ENCODE data around the gene FAT4. TPM values are rescaled to one million over a fixed set of nuclear protein-coding genes. Genes with fewer than 3 reads are reported as not detected.

Gene FAT4
- polyA plus RNA-seq, 2 donors, result 0.35 to 0.48 TPM

DNA sequence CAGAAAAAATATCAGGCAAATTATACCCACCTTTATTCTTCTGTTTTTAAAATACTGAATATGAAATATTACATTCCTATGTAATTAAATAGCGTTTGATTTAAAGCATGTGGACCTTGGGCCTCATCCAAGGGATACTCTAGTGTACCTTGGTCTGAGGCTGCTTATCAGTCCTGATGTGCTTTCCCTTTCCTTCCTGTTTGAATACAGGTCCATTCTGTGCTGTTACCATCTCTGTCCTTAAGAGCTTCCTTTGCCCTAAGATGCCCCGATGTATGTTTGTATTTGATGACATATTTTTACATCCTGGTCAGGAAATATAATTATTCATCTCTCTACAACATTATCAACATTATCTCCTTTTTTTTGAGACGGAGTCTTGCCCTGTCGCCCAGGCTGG lies 24.1 kb downstream of the FAT4 start:
- H3K9me3 ChIP-seq (ENCODE audit: control insufficient read depth in 2 of 2, insufficient read depth in 1 of 2, low read depth in 1 of 2, low read length in 1 of 2), result no peaks in the 10 kb centered on the region
- H3K36me3 ChIP-seq (ENCODE audit: control insufficient read depth in 2 of 2, insufficient read depth in 2 of 2, low read length in 1 of 2), result no peaks in the 10 kb centered on the region
- H3K4me3 ChIP-seq (ENCODE audit: low read depth in 1 of 2, low read length in 2 of 2), result no peak overlapping the region
- no peaks in the 10 kb centered on the region for H3K27me3 ChIP-seq (ENCODE audit: control insufficient read depth in 1 of 2, insufficient read depth in 2 of 2, low read length in 2 of 2)
- WGBS, 2 donors, result 68 to 75% methylated on average over 4 of the region's 4 CpGs
- H3K27ac ChIP-seq (ENCODE audit: low read depth in 2 of 2, low read length in 1 of 2), result no peak overlapping the region
- no peaks in the 10 kb centered on the region for H3K4me1 ChIP-seq (ENCODE audit: control insufficient read depth in 2 of 2, insufficient read depth in 2 of 2, low read length in 1 of 2)

DNA sequence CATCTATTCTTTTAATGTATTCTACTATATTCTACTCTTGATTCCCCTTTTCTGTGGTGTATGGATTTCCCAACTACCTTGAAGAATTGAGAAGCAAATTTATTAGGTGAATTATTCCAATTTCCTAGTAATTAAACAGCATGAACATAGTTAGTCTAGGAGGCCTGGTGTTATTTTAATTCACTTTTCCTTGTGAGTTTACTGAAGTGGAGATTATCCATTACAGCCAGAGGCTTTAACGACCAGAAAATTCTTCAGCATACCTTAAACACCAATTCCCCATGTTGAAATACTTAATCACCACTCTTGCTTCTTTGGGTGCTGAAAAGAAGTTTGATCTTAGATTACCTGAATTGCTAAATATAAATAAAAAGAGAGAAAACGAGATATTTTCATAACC lies 29.4 kb downstream of the FAT4 start:
- Histone ChIP-seq H3K36me3 (ENCODE audit: control insufficient read depth in 2 of 2, insufficient read depth in 2 of 2, low read length in 1 of 2) (no peaks in the 10 kb centered on the region), H3K27ac (ENCODE audit: low read depth in 2 of 2, low read length in 1 of 2) (no peak overlapping the region), H3K9me3 (ENCODE audit: control insufficient read depth in 2 of 2, insufficient read depth in 1 of 2, low read depth in 1 of 2, low read length in 1 of 2) (no peaks in the 10 kb centered on the region), H3K27me3 (ENCODE audit: control insufficient read depth in 1 of 2, insufficient read depth in 2 of 2, low read length in 2 of 2) (no peaks in the 10 kb centered on the region), H3K4me3 (ENCODE audit: low read depth in 1 of 2, low read length in 2 of 2) (no peak overlapping the region), H3K4me1 (ENCODE audit: control insufficient read depth in 2 of 2, insufficient read depth in 2 of 2, low read length in 1 of 2) (no peaks in the 10 kb centered on the region)
- 72 to 76% methylated on average over 2 of the region's 2 CpGs for WGBS, 2 donors

DNA sequence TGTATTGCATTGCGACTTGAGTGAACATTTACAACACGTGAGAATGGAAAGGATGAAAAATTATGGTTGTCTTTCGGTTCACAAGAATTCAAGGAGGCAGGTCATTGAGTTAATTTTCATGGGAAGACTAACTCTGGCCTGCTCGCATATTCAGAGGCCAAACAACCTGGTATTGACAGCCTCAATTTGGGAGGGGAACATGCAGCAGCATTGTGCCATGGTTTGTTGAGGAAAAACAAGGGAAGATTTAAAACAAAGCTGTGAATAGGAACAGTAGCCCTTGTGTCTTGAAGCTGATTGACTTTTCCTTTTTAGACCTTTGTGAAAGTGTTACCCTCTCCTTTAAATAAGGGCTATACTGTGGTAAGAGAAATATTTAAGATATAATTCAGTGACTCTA lies 31.9 kb downstream of the FAT4 start:
- Histone ChIP-seq H3K4me3 (ENCODE audit: low read depth in 1 of 2, low read length in 2 of 2) (no peak overlapping the region), H3K27ac (ENCODE audit: low read depth in 2 of 2, low read length in 1 of 2) (no peak overlapping the region), H3K4me1 (ENCODE audit: control insufficient read depth in 2 of 2, insufficient read depth in 2 of 2, low read length in 1 of 2) (no peaks in the 10 kb centered on the region), H3K36me3 (ENCODE audit: control insufficient read depth in 2 of 2, insufficient read depth in 2 of 2, low read length in 1 of 2) (no peaks in the 10 kb centered on the region), H3K9me3 (ENCODE audit: control insufficient read depth in 2 of 2, insufficient read depth in 1 of 2, low read depth in 1 of 2, low read length in 1 of 2) (no peaks in the 10 kb centered on the region), H3K27me3 (ENCODE audit: control insufficient read depth in 1 of 2, insufficient read depth in 2 of 2, low read length in 2 of 2) (no peaks in the 10 kb centered on the region)
- WGBS, 2 donors, result 81 to 85% methylated on average over 4 of the region's 4 CpGs

DNA sequence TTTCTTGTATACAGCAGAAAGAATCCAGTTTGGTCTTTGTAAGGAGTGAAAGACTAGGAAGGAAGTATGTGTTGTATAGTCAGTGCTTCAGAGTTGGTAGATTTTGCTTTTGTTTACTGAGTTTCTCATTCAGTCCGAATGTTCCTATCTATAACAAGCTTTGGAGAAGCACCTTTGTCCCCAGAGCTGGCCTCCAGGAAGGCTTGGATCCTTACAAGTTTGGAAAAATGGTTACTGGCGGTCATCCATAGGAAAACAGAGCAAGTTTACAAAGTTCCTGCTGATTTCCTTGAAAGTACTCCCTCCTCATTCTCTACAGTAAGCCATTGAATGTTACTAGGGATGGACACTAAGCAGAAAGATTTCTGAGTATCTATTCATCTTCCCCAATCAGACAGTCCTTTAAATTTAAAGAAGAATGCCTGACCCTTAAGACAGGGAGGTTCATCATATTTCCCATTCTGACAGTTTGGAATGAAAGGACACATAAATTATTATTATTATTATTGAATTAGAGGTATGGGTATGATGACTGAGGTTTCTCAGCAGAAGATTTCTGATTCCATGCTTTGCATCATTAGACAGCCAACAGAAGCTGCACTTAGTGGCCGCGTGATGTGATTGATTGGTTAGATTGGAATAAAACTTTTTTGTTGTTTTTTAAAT lies 35.8 kb downstream of the FAT4 start:
- WGBS, 2 donors, result 80 to 82% methylated on average over 4 of the region's 4 CpGs
- Histone ChIP-seq H3K4me1 (ENCODE audit: control insufficient read depth in 2 of 2, insufficient read depth in 2 of 2, low read length in 1 of 2) (no peaks in the 10 kb centered on the region), H3K27ac (ENCODE audit: low read depth in 2 of 2, low read length in 1 of 2) (no peak overlapping the region), H3K9me3 (ENCODE audit: control insufficient read depth in 2 of 2, insufficient read depth in 1 of 2, low read depth in 1 of 2, low read length in 1 of 2) (no peaks in the 10 kb centered on the region), H3K4me3 (ENCODE audit: low read depth in 1 of 2, low read length in 2 of 2) (no peak overlapping the region), H3K27me3 (ENCODE audit: control insufficient read depth in 1 of 2, insufficient read depth in 2 of 2, low read length in 2 of 2) (no peaks in the 10 kb centered on the region), H3K36me3 (ENCODE audit: control insufficient read depth in 2 of 2, insufficient read depth in 2 of 2, low read length in 1 of 2) (no peaks in the 10 kb centered on the region)

DNA sequence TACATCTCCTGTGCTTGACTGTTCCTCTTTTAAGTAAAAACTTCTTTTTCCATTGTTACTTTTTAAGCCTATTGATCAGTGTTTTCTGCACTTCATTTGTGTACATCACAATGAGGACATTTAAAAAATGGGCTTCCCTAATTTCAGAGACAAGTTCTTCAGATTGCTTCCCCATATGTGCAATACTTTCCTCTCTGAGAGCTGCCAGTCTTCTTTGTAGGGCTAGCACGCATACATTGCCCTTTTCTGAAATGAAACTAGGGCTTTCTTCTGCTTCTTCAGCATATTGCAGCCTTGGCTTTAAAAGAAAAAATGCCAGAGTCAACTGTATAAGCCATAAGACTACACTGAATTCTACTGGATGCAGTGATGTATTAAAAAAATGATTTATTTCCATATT lies 37.8 kb downstream of the FAT4 start:
- Histone ChIP-seq H3K4me3 (ENCODE audit: low read depth in 1 of 2, low read length in 2 of 2) (no peak overlapping the region), H3K4me1 (ENCODE audit: control insufficient read depth in 2 of 2, insufficient read depth in 2 of 2, low read length in 1 of 2) (no peaks in the 10 kb centered on the region), H3K27me3 (ENCODE audit: control insufficient read depth in 1 of 2, insufficient read depth in 2 of 2, low read length in 2 of 2) (no peaks in the 10 kb centered on the region), H3K9me3 (ENCODE audit: control insufficient read depth in 2 of 2, insufficient read depth in 1 of 2, low read depth in 1 of 2, low read length in 1 of 2) (no peaks in the 10 kb centered on the region), H3K27ac (ENCODE audit: low read depth in 2 of 2, low read length in 1 of 2) (no peak overlapping the region), H3K36me3 (ENCODE audit: control insufficient read depth in 2 of 2, insufficient read depth in 2 of 2, low read length in 1 of 2) (no peaks in the 10 kb centered on the region)
- WGBS, 2 donors, result 79 to 89% methylated on average over 1 of the region's 1 CpG

DNA sequence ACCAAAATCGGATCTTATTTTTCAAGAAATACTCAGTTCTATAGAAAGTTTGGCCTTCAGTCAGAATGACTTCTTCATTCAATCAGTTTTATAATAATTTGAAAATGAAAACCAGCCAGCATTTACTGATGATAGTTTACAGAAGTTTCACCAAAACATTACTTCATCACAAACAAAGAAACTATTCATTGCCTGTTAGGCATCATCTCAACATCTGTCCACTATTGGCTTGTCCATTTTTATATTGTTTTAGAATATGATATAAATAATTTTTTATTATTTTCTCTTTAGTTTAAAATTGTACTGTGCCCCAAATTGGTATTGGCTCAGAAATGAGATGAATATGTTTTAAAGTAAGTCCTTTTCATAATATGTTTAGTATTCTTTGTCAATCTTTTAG lies 38.4 kb downstream of the FAT4 start:
- no peaks in the 10 kb centered on the region for H3K9me3 ChIP-seq (ENCODE audit: control insufficient read depth in 2 of 2, insufficient read depth in 1 of 2, low read depth in 1 of 2, low read length in 1 of 2)
- H3K36me3 ChIP-seq (ENCODE audit: control insufficient read depth in 2 of 2, insufficient read depth in 2 of 2, low read length in 1 of 2), result no peaks in the 10 kb centered on the region
- no peak overlapping the region for H3K4me3 ChIP-seq (ENCODE audit: low read depth in 1 of 2, low read length in 2 of 2)
- no peaks in the 10 kb centered on the region for H3K4me1 ChIP-seq (ENCODE audit: control insufficient read depth in 2 of 2, insufficient read depth in 2 of 2, low read length in 1 of 2)
- no peak overlapping the region for H3K27ac ChIP-seq (ENCODE audit: low read depth in 2 of 2, low read length in 1 of 2)
- WGBS, 2 donors, result 75 to 84% methylated on average over 1 of the region's 1 CpG
- H3K27me3 ChIP-seq (ENCODE audit: control insufficient read depth in 1 of 2, insufficient read depth in 2 of 2, low read length in 2 of 2), result no peaks in the 10 kb centered on the region

DNA sequence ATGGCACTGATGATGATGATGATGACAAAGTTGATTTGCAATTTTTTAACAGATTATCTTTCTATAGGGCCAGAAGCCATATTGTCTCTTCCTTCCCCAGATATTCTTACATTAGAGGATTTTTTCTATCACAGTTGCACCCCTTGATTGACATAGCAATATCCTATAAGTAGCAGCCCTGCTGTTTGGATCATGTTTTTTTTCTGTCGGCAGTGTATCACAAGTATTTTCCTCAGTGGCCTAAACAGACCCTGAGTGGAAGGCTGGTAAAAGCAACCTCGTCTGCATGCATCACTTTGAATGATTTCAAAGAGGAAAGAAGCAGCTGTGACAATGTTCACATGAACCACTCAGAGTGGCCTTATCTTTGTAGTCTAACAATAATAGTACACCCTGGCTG lies 41.0 kb downstream of the FAT4 start:
- no peaks in the 10 kb centered on the region for H3K36me3 ChIP-seq (ENCODE audit: control insufficient read depth in 2 of 2, insufficient read depth in 2 of 2, low read length in 1 of 2)
- no peaks in the 10 kb centered on the region for H3K27me3 ChIP-seq (ENCODE audit: control insufficient read depth in 1 of 2, insufficient read depth in 2 of 2, low read length in 2 of 2)
- no peak overlapping the region for H3K4me3 ChIP-seq (ENCODE audit: low read depth in 1 of 2, low read length in 2 of 2)
- WGBS, 2 donors, result 73 to 82% methylated on average over 2 of the region's 2 CpGs
- H3K4me1 ChIP-seq (ENCODE audit: control insufficient read depth in 2 of 2, insufficient read depth in 2 of 2, low read length in 1 of 2), result no peaks in the 10 kb centered on the region
- H3K27ac ChIP-seq (ENCODE audit: low read depth in 2 of 2, low read length in 1 of 2), result no peak overlapping the region
- H3K9me3 ChIP-seq (ENCODE audit: control insufficient read depth in 2 of 2, insufficient read depth in 1 of 2, low read depth in 1 of 2, low read length in 1 of 2), result no peaks in the 10 kb centered on the region

DNA sequence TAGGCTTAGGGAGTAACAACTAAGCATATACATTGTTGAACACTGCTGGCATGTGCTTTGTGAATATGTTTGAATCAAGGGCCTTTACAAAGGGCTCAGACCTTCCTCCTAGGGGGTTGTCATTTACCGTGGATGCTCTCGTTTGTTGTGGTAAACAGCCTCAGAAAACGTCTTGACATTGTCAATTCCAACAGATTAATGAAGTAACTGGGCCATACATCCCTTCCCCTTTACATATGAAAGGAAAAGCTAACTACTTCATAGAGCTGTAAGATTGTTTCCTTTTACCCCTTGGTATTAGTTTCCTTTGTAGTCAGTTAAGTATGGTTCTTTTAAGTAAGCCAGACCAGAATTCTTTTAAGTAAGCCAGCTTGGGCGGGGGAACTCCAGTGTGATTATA lies 42.9 kb downstream of the FAT4 start:
- H3K4me3 ChIP-seq (ENCODE audit: low read depth in 1 of 2, low read length in 2 of 2), result no peak overlapping the region
- no peaks in the 10 kb centered on the region for H3K9me3 ChIP-seq (ENCODE audit: control insufficient read depth in 2 of 2, insufficient read depth in 1 of 2, low read depth in 1 of 2, low read length in 1 of 2)
- no peaks in the 10 kb centered on the region for H3K36me3 ChIP-seq (ENCODE audit: control insufficient read depth in 2 of 2, insufficient read depth in 2 of 2, low read length in 1 of 2)
- no peaks in the 10 kb centered on the region for H3K27me3 ChIP-seq (ENCODE audit: control insufficient read depth in 1 of 2, insufficient read depth in 2 of 2, low read length in 2 of 2)
- 34 to 50% methylated on average over 4 of the region's 4 CpGs for WGBS, 2 donors
- H3K4me1 ChIP-seq (ENCODE audit: control insufficient read depth in 2 of 2, insufficient read depth in 2 of 2, low read length in 1 of 2), result no peaks in the 10 kb centered on the region
- no peak overlapping the region for H3K27ac ChIP-seq (ENCODE audit: low read depth in 2 of 2, low read length in 1 of 2)

DNA sequence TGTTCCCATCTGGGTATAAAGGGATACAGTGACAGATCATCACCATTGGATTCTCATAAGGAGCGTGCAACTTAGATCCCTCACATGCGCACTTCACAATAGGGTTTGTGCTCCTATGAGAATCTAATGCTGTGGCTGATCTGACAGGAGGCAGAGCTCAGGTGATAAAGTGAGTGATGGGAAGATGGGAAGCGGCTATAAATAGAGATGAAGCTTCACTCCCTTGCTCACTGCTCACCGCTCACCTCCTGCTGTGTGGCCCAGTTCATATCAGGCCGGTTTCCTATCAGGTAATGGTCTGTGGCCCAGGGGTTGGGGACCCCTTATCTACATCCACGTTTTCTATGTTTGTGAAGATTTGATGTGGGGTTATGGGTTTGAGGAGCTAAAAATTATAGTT lies 43.7 kb downstream of the FAT4 start:
- 89 to 91% methylated on average over 6 of the region's 6 CpGs for WGBS, 2 donors
- H3K4me1 ChIP-seq (ENCODE audit: control insufficient read depth in 2 of 2, insufficient read depth in 2 of 2, low read length in 1 of 2), result no peaks in the 10 kb centered on the region
- H3K9me3 ChIP-seq (ENCODE audit: control insufficient read depth in 2 of 2, insufficient read depth in 1 of 2, low read depth in 1 of 2, low read length in 1 of 2), result no peaks in the 10 kb centered on the region
- H3K27me3 ChIP-seq (ENCODE audit: control insufficient read depth in 1 of 2, insufficient read depth in 2 of 2, low read length in 2 of 2), result no peaks in the 10 kb centered on the region
- H3K36me3 ChIP-seq (ENCODE audit: control insufficient read depth in 2 of 2, insufficient read depth in 2 of 2, low read length in 1 of 2), result no peaks in the 10 kb centered on the region
- H3K4me3 ChIP-seq (ENCODE audit: low read depth in 1 of 2, low read length in 2 of 2), result no peak overlapping the region
- H3K27ac ChIP-seq (ENCODE audit: low read depth in 2 of 2, low read length in 1 of 2), result no peak overlapping the region

DNA sequence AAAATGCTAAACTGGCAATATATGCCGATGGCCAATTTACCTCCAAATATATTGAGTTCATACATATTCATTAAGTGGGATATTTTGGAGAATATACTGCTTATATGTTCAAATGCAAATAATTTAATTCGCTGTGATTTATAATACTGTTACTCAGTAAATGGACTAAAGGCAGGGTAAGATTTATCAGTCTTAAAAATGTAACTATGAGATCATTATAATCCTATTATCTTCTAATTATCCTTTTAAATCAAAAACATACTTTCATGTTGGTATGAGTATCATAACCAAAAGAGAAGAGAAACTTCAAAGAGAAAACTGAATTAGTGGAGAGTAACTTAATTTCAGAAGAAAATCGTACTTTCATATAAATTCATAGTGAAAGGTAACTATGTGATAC lies 44.6 kb downstream of the FAT4 start:
- 84 to 90% methylated on average over 3 of the region's 3 CpGs for WGBS, 2 donors

More for the DNA sequence above, 44.6 kb downstream of the FAT4 start:
- Histone ChIP-seq H3K4me1 (ENCODE audit: control insufficient read depth in 2 of 2, insufficient read depth in 2 of 2, low read length in 1 of 2) (no peaks in the 10 kb centered on the region), H3K27ac (ENCODE audit: low read depth in 2 of 2, low read length in 1 of 2) (no peak overlapping the region), H3K36me3 (ENCODE audit: control insufficient read depth in 2 of 2, insufficient read depth in 2 of 2, low read length in 1 of 2) (no peaks in the 10 kb centered on the region), H3K27me3 (ENCODE audit: control insufficient read depth in 1 of 2, insufficient read depth in 2 of 2, low read length in 2 of 2) (no peaks in the 10 kb centered on the region), H3K9me3 (ENCODE audit: control insufficient read depth in 2 of 2, insufficient read depth in 1 of 2, low read depth in 1 of 2, low read length in 1 of 2) (no peaks in the 10 kb centered on the region), H3K4me3 (ENCODE audit: low read depth in 1 of 2, low read length in 2 of 2) (no peak overlapping the region)
